HG03103 (cell line): ENCODE measurements around the gene SYNDIG1L.

ENCODE experiments used
- ATAC-seq: cut with Tn5 transposase; IDR thresholded peaks from one replicate; pipeline ENCODE4 v1.9.1; 2021; ENCODE audit warnings: low read depth; ENCODE audit not compliant: unreplicated experiment

SYNDIG1L gene

GRCh38 chr14:74364271-74364880 lies 61.6 kb downstream of the SYNDIG1L start:
- ATAC-seq: no peak

GRCh38 chr14:74362361-74362915 lies 63.6 kb downstream of the SYNDIG1L start:
- ATAC-seq: no peak

- no peak for ATAC-seq
Observed at GRCh38 chr14:74360163-74360562, 65.8 kb downstream of the SYNDIG1L start.

DNA sequence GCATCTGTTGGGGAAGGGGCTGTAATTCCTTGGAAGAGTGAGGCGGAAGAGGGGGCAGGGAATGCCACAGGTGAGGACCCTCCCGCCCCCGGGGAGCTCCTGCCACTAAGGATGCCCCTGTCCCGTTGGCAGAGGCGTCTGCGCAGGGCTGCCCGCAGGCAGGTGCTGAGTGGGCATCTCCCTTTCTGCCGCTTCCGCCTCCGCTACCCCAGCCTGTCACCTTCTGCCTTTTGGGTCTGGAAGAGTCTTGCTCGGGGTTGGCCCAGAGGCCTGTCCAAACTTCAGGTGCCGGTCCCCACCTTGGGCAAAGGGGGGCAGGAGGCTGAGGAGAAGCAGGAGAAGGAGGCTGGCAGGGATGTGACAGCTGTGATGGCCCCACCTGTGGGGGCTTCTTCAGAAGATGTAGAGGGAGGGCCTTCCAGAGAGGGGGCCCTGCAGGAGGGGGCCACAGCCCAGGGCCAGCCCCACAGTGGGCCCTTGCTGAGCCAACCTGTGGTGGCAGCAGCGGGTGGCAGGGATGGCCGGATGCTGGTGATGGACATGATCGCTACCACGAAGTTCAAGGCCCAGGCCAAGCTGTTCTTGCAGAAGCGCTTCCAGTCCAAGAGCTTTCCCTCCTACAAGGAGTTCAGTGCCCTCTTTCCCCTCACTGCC lies 67.7 kb downstream of the SYNDIG1L start:
- no peak for ATAC-seq

- no peak for ATAC-seq
Observed at GRCh38 chr14:74357585-74357984, 68.4 kb downstream of the SYNDIG1L start.

DNA sequence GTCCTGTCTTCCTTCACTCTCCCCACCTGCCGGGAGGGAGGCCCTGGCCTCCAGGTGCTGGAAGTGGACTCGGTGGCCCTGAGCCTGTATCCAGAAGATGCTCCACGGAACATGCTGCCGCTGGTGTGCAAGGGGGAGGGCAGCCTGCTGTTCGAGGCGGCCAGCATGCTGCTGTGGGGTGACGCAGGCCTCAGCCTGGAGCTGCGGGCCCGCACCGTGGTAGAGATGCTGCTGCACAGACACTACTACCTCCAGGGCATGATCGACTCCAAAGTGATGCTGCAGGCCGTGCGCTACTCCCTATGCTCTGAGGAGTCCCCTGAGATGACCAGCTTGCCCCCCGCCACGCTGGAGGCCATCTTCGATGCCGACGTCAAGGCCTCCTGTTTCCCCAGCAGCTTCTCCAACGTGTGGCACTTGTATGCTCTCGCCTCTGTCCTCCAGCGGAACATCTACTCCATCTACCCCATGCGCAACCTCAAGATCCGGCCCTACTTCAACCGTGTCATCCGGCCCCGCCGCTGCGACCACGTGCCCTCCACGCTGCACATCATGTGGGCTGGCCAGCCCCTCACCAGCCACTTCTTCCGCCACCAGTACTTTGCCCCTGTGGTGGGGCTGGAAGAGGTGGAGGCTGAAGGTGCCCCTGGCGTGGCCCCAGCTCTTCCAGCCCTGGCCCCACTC lies 69.0 kb downstream of the SYNDIG1L start:
- no peak for ATAC-seq
